SH-SY5Y (cell line): Measurements from ENCODE around the gene OSCP1.
A peak's percentile ranks its signal among the peaks of the same experiment; 100 is the strongest.

Source experiments
- GATA2 ChIP-seq: IDR thresholded peaks from 2 replicates; pipeline ENCODE4 v1.6.1; 2011; ENCODE audit warnings: mild to moderate bottlenecking, low read depth, low read length
- GATA3 ChIP-seq: IDR thresholded peaks from 2 replicates; pipeline ENCODE4 v1.6.1; 2011; ENCODE audit warnings: low read depth, mild to moderate bottlenecking, low read length, moderate library complexity

The OSCP1 gene

GRCh38 chr1:36411674-36412648 is 38.3 kb downstream of the OSCP1 start:
- TF ChIP-seq GATA3 (no peak), GATA2 (no peak)

- TF ChIP-seq GATA3 (peak; percentile 87), GATA2 (peak; percentile 94)
Measured at GRCh38 chr1:36408479-36408878, 41.8 kb downstream of the OSCP1 start.

DNA sequence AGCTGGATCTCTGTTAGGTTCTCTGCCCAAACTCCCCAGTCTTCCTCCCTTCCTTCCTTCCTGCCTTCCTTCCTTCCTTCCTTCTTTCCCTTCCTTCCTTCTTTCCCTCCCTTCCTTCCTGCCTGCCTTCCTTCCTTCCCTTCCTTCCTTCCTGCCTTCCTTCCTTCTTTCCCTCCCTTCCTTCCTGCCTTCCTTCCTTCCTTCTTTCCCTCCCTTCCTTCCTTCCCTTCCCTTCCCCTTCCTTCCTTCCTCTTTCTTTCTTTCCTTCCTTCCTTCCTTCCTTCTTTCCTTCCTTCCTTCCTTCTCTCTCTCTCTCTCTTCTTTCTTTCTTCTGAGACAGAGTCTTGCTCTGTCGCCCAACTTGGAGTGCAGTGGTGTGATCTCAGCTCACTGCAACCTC is 43.8 kb downstream of the OSCP1 start:
- no peak for TF ChIP-seq GATA3
- no peak for TF ChIP-seq GATA2

- TF ChIP-seq GATA3, result no peak
- TF ChIP-seq GATA2, result no peak
Measured at GRCh38 chr1:36402504-36402890, 47.8 kb downstream of the OSCP1 start.

GRCh38 chr1:36401602-36402503 is 48.4 kb downstream of the OSCP1 start:
- TF ChIP-seq GATA3 (no peak), GATA2 (no peak)

GRCh38 chr1:36400825-36401601 is 49.2 kb downstream of the OSCP1 start:
- TF ChIP-seq GATA3 (no peak), GATA2 (no peak)

DNA sequence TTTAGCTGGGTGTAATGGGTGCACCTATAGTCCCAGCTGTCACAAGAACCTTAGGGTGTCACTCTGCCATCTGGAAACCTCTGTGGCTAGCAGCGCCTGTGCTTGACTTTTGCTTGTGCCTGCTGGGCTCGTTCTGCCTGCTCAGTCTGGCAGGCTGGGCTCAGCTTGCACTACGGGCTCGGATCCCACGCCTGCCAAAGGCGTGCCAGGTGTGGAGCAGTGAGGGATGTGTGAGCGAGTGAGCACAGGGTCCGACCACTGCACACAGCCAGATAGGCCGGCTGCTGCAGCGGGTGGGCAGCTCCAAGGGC is 49.8 kb downstream of the OSCP1 start:
- TF ChIP-seq GATA3, result no peak
- no peak for TF ChIP-seq GATA2

DNA sequence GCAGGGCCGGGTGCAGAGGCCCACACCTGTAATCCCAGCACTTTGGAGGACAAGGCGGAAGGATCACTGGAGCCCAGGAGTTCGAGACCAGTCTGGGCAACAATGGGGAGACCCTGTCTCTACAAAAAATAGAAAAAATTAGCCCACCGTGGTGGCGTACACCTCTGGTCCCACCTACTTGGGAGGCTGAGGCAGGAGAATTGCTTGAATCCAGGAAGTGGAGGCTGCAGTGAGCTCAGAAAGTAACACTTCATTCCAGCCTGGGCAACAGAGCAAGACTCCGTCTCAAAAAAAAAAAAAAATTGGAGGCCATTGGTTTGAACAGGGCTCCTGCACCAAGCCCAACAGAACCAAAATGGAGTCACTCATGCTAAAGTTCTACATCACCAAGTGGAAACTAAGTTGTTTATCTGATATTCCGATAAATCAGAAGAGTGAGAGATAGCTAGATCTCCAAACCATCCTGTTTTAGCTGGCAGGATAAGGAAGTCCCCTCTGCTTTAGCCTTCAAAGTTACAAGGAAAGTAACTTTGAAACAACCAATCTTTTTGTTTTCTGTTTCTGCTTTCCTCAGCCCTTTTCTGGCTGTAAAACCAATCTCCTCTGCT is 51.8 kb downstream of the OSCP1 start:
- TF ChIP-seq GATA2 (no peak), GATA3 (no peak)

DNA sequence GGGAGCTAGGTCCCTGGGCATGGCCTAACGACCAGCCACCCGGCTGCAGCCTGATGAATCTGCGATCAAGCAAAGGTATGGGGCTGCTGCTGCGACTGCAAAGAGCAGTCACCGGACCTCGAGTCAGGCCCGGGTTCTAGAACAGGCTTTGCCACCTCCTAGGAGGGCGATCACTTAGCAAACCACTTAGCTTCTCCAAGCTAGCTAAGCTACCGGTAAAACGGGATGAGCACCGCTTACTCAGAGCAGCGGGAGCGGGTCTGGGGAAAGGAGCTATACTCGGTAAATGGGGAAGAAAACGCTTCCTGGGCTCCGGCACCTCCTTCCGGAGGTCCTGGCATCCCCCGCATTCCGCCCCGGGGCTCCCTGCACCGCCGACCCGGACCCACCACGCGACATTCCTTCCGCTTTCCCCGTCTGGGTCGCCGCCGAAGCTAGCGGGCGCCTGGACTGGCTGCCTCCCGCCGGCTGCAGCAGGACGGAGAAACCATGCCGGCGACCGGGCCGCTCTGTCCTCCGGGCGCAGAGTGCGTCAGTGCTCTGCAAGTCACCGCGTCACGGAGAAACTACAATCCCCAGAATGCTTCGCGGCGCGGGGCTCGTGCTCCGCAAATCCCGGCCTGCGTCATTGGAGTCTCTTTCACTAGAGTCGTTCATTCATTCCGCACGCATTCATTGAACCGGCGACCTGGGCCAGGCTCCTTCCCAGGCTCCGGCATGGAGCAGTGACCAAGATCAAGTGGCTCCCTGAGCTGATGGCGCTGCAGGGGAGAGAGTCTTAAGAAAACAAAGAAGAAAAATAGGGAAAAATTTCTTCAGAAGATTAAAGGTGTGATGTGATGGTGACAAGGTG is 52.6 kb downstream of the OSCP1 start, which contains the start of gene LSM10:
LSM10 (minus strand) TSS at position 531 of the 853 bp plus-strand sequence. CDS start 3,779 bp downstream, outside the sequence.
- TF ChIP-seq GATA2 (no peak), GATA3 (no peak)

DNA sequence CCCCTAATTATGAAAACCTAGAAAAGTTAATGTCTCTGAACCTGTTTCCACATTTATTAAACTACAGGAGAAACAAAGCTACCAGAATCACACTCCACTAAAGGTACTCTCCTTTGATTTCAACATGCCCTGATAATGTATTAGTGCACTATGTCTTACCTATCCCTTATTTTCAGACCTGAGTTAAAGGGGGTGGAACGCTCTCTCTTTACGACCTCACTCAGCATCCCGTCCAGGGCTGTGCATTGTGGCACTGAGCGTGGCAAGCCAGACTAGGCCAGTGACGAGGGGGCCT is 53.2 kb downstream of the OSCP1 start:
- TF ChIP-seq GATA3, result no peak
- no peak for TF ChIP-seq GATA2

GRCh38 chr1:36396359-36396758 is 53.9 kb downstream of the OSCP1 start:
- TF ChIP-seq GATA3 (no peak), GATA2 (no peak)

- TF ChIP-seq GATA3, result no peak
- no peak for TF ChIP-seq GATA2
Measured at GRCh38 chr1:36393686-36394085, 56.6 kb downstream of the OSCP1 start.

DNA sequence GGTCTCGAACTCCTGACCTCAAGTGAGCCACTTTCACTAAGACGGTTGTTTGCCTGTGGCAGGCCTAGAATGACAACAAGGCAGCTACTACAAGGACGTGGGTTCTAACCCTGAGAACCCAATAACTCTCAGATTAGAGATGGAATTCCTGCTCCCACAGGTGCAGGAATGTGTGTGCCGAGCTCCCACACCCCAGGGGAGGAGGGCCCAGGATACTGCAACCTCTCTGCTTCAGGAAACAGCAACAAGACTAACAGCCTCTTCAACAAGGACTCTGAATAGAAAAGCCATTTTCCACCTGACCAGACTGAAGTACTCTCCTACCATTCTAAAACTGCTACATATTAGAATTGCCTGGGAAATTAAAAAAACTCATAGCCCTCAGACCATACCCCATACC is 57.4 kb downstream of the OSCP1 start:
- TF ChIP-seq GATA3 (no peak), GATA2 (no peak)
